ENCODE results near the gene BMPR1B.

The BMPR1B gene

DNA sequence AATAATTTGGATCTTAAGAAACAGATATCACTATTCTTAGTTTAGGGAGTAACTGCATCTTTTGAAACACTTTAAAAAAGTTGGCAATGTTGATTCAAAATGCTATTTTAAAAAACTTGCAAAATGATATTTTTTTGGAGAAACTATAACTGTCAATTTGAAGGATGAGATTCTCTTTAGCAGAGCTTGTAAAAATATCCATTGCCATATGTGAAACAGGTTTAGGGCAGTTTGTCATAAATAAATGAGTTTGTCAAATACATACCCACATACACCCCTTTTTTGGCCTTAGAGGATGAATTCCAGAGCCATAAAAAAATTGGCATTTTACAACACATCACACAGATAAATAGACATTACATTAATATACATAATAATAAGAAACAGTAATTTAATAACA, 174.6 kb downstream of the BMPR1B start:
- no peak for DNase-seq (ENCODE audit: low spot score)
- Histone ChIP-seq H3K4me3 (ENCODE audit: severe bottlenecking) (no peak overlapping the region), H3K9me3 (ENCODE audit: severe bottlenecking) (no peaks in the 10 kb centered on the region), H3K36me3 (ENCODE audit: low read depth) (no peaks in the 10 kb centered on the region), H3K4me1 (ENCODE audit: insufficient read depth, poor library complexity, severe bottlenecking) (peaks cover 18% of the 10 kb centered on the region), H3K27me3 (ENCODE audit: insufficient read depth, poor library complexity, severe bottlenecking) (no peaks in the 10 kb centered on the region), H3K27ac (ENCODE audit: poor library complexity, severe bottlenecking) (no peak overlapping the region)
- ATAC-seq (ENCODE audit: low read depth) = no peak
- no peak for TF ChIP-seq CTCF (IDR thresholded peaks at IDR 0.05; ENCODE audit: poor library complexity, severe bottlenecking)

- Histone ChIP-seq H3K9me3 (ENCODE audit: severe bottlenecking) (no peaks in the 10 kb centered on the region), H3K27ac (ENCODE audit: poor library complexity, severe bottlenecking) (no peak overlapping the region), H3K27me3 (ENCODE audit: insufficient read depth, poor library complexity, severe bottlenecking) (no peaks in the 10 kb centered on the region), H3K36me3 (ENCODE audit: low read depth) (no peaks in the 10 kb centered on the region), H3K4me1 (ENCODE audit: insufficient read depth, poor library complexity, severe bottlenecking) (peaks cover 18% of the 10 kb centered on the region), H3K4me3 (ENCODE audit: severe bottlenecking) (no peak overlapping the region)
- DNase-seq (ENCODE audit: low spot score) (no peak), ATAC-seq (ENCODE audit: low read depth) (peak; percentile 71)
- TF ChIP-seq CTCF (IDR thresholded peaks at IDR 0.05; ENCODE audit: poor library complexity, severe bottlenecking) = no peak
These were observed 176.0 kb downstream of the BMPR1B start for GRCh38 chr4:94933799-94934198.

DNA sequence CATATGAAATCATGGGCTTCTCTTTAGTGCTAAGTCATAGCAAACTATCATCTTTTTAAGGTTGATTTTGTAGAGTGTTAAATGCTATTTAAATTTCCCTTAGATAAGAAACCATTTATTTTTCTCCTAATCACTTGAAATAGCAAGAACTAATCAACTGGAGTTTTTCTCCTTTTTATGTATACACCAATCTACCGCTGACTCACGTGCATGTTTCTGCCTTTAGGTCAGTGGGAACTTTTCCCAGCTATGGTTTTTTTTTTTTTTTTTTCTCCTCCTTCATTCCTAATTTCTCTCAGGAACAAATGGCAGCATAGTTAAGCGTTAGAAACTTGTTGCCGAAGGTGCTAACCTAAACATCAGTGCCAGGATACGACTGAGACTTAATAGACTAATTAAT, 176.4 kb downstream of the BMPR1B start:
- no peaks in the 10 kb centered on the region for H3K36me3 ChIP-seq (ENCODE audit: low read depth)
- peaks cover 18% of the 10 kb centered on the region for H3K4me1 ChIP-seq (ENCODE audit: insufficient read depth, poor library complexity, severe bottlenecking)
- H3K27me3 ChIP-seq (ENCODE audit: insufficient read depth, poor library complexity, severe bottlenecking) = no peaks in the 10 kb centered on the region
- H3K4me3 ChIP-seq (ENCODE audit: severe bottlenecking) = no peak overlapping the region
- H3K27ac ChIP-seq (ENCODE audit: poor library complexity, severe bottlenecking) = no peak overlapping the region
- DNase-seq (ENCODE audit: low spot score) (no peak), ATAC-seq (ENCODE audit: low read depth) (0 out of 3 replicates have a peak, but pooled peaks have one; percentile 36)
- H3K9me3 ChIP-seq (ENCODE audit: severe bottlenecking) = no peaks in the 10 kb centered on the region
- TF ChIP-seq CTCF (IDR thresholded peaks at IDR 0.05; ENCODE audit: poor library complexity, severe bottlenecking) = no peak

- TF ChIP-seq CTCF (IDR thresholded peaks at IDR 0.05; ENCODE audit: poor library complexity, severe bottlenecking) = no peak
- no peak overlapping the region for H3K27ac ChIP-seq (ENCODE audit: poor library complexity, severe bottlenecking)
- no peaks in the 10 kb centered on the region for H3K9me3 ChIP-seq (ENCODE audit: severe bottlenecking)
- ATAC-seq (ENCODE audit: low read depth) = peak; percentile 40; the same call in 2 of the 3 replicates
- no peak for DNase-seq (ENCODE audit: low spot score)
- H3K4me3 ChIP-seq (ENCODE audit: severe bottlenecking) = no peak overlapping the region
- peaks cover 24% of the 10 kb centered on the region for H3K4me1 ChIP-seq (ENCODE audit: insufficient read depth, poor library complexity, severe bottlenecking)
- H3K36me3 ChIP-seq (ENCODE audit: low read depth) = no peaks in the 10 kb centered on the region
- no peaks in the 10 kb centered on the region for H3K27me3 ChIP-seq (ENCODE audit: insufficient read depth, poor library complexity, severe bottlenecking)
These were observed 177.1 kb downstream of the BMPR1B start for GRCh38 chr4:94934864-94935263.

DNA sequence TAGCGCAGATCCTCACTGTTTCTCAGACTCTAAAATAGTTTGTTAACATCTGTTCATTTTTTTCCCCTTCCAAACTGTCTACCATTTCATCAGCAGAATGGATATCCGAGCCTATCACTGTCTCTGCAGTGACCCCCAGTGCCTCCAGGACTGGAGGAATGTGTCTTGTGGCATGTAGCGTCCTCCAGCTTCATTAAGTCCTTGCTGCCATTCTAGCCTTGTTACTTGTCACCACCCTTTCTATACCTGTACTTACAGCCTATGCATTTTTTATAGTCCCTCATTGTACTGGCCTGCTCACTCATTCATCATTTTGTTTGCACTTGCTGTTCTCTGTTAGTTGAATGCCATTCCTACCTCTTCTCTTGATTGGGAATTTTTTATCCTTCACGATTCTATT, 179.1 kb downstream of the BMPR1B start:
- DNase-seq (ENCODE audit: low spot score) (no peak), ATAC-seq (ENCODE audit: low read depth) (no peak)
- Histone ChIP-seq H3K9me3 (ENCODE audit: severe bottlenecking) (no peaks in the 10 kb centered on the region), H3K4me3 (ENCODE audit: severe bottlenecking) (no peak overlapping the region), H3K27me3 (ENCODE audit: insufficient read depth, poor library complexity, severe bottlenecking) (no peaks in the 10 kb centered on the region), H3K36me3 (ENCODE audit: low read depth) (no peaks in the 10 kb centered on the region), H3K27ac (ENCODE audit: poor library complexity, severe bottlenecking) (no peak overlapping the region), H3K4me1 (ENCODE audit: insufficient read depth, poor library complexity, severe bottlenecking) (peaks cover 26% of the 10 kb centered on the region)
- no peak for TF ChIP-seq CTCF (IDR thresholded peaks at IDR 0.05; ENCODE audit: poor library complexity, severe bottlenecking)
